ENCODE measurements around the gene BLVRB. TPM values are rescaled to one million over a fixed set of nuclear protein-coding genes. Genes with fewer than 3 reads are reported as not detected.

BLVRB gene
- total and polyA plus RNA-seq, 9 of the 15 experiments (the other 6 are each of a cell fraction or from before 2014, with no cell fraction given) = 81.1 to 749 (median 331) TPM

GRCh38 chr19:40465557-40466218 is at the start of gene BLVRB (continued):
- no peak for TF ChIP-seq RAD21 (CRISPR knock-in tag; conservative IDR thresholded peaks at IDR 0.05 in 1 of 2, IDR thresholded peaks at IDR 0.05 in 1 of 2)
- no peak for TF ChIP-seq FOXJ2 (tag; IDR thresholded peaks at IDR 0.05)
- TF ChIP-seq HDAC6 (IDR thresholded peaks at IDR 0.05; ENCODE audit: low read depth, low read length) = no peak
- TF ChIP-seq RUNX1 (IDR thresholded peaks at IDR 0.05; ENCODE audit: low read depth) = no peak
- no peak for TF ChIP-seq FIP1L1 (IDR thresholded peaks at IDR 0.05; ENCODE audit: low read depth, low read length, poor library complexity, severe bottlenecking)
- no peak; the same call in 1 of the 2 replicates for TF ChIP-seq LARP7 (IDR thresholded peaks at IDR 0.05)
- TF ChIP-seq RBM15 (IDR thresholded peaks at IDR 0.05; ENCODE audit: insufficient read depth, low read length) = no peak
- peak; percentile 81; the same call in 1 of the 2 replicates for TF ChIP-seq NR4A1 (CRISPR knock-in tag; IDR thresholded peaks at IDR 0.05)
- no peak for TF ChIP-seq NR4A1 (tag; IDR thresholded peaks at IDR 0.05)
- TF ChIP-seq E2F6 (IDR thresholded peaks at IDR 0.05; ENCODE audit: borderline replicate concordance in 1 of 2, extremely low read depth in 1 of 2, insufficient read depth in 1 of 2, insufficient read length in 1 of 2, low read depth in 1 of 2, low read length in 1 of 2, poor library complexity in 1 of 2, severe bottlenecking in 1 of 2) = peak; percentile 73 to 78
- TF ChIP-seq CREB3 (tag; conservative IDR thresholded peaks at IDR 0.05; ENCODE audit: low read depth) = no peak
- no peak for TF ChIP-seq TCFL5 (CRISPR knock-in tag; conservative IDR thresholded peaks at IDR 0.05)
- TF ChIP-seq HEY1 (CRISPR knock-in tag; IDR thresholded peaks at IDR 0.05; ENCODE audit: borderline replicate concordance) = no peak
- no peak for TF ChIP-seq ZNF212 (CRISPR knock-in tag; IDR thresholded peaks at IDR 0.05)
- peak; percentile 48; the same call in 1 of the 2 replicates for TF ChIP-seq KLF6 (CRISPR knock-in tag; IDR thresholded peaks at IDR 0.05; ENCODE audit: borderline replicate concordance)
- no peak; the same call in 1 of the 2 replicates for TF ChIP-seq ZNF263 (CRISPR knock-in tag; IDR thresholded peaks at IDR 0.05; ENCODE audit: borderline replicate concordance)
- no peak for TF ChIP-seq NCOA4 (IDR thresholded peaks at IDR 0.05; ENCODE audit: partially characterized antibody)
- TF ChIP-seq ZNF146 (CRISPR knock-in tag; IDR thresholded peaks at IDR 0.05; ENCODE audit: unreplicated experiment) = no peak
- no peak for TF ChIP-seq SRSF1 (IDR thresholded peaks at IDR 0.05; ENCODE audit: low read depth, low read length)
- no peak for TF ChIP-seq ZNF197 (CRISPR knock-in tag; IDR thresholded peaks at IDR 0.05; ENCODE audit: low read depth)
- TF ChIP-seq HNRNPL (IDR thresholded peaks at IDR 0.05; ENCODE audit: low read depth, low read length) = peak; percentile 82

Data from K562 (cell line).